Transverse colon (tissue), 4 donors: ENCODE measurements around the gene ROBO1. TPM values are rescaled to one million over a fixed set of nuclear protein-coding genes. Genes with fewer than 3 reads are reported as not detected.

Source experiments
- DNase-seq: peaks from one replicate; pipeline ENCODE4 v3.0.0-alpha.2; 2019
- H3K27ac ChIP-seq, 4 donors: fragments of 200-600 bp; sonication (generic); 2 replicates each; pipeline ENCODE4 v1.5.1; 2016 to 2018; ENCODE audit warnings: inconsistent platforms in 4 of 4
- H3K27me3 ChIP-seq: fragments of 200-600 bp; sonication (generic); 2 replicates; pipeline ENCODE4 v1.5.1; 2017; ENCODE audit warnings: inconsistent platforms
- H3K36me3 ChIP-seq, 4 donors: fragments of 200-600 bp; sonication (generic); 2 replicates each; pipeline ENCODE4 v1.5.1; 2017 to 2019; ENCODE audit warnings: inconsistent platforms in 4 of 4
- H3K4me1 ChIP-seq, 4 donors: fragments of 200-600 bp; sonication (generic); 2 replicates each; pipeline ENCODE4 v1.5.1; 2017 to 2020; ENCODE audit warnings: inconsistent platforms in 4 of 4
- H3K4me3 ChIP-seq, 4 donors: fragments of 200-600 bp; sonication (generic); 1 replicate in 1 of 4; 2 replicates in 3 of 4; pipeline versions ENCODE4 v1.5.1 to v1.6.1; 2017 to 2019; ENCODE audit warnings: inconsistent platforms in 4 of 4
- H3K9me3 ChIP-seq, 2 donors: fragments of 200-600 bp; sonication (generic); 2 replicates each; pipeline ENCODE4 v1.5.1; 2017 to 2019; ENCODE audit warnings: inconsistent platforms in 2 of 2
- CTCF ChIP-seq, 5 experiments: fragments of 200-600 bp in 3 of 5; fragments of 450-650 bp in 2 of 5; sonication (generic) in 3 of 5; IDR thresholded peaks; 1 replicate in 2 of 5; 2 replicates in 3 of 5; pipeline ENCODE4 v1.5.1; 2016 to 2017; ENCODE audit warnings: antibody characterized with exemption in 5 of 5, inconsistent platforms in 3 of 5, mild to moderate bottlenecking in 2 of 5, moderate library complexity in 1 of 5
- EP300 ChIP-seq: sonication (generic); formaldehyde crosslinking; IDR thresholded peaks from one replicate; pipeline ENCODE4 v1.6.1; 2017; ENCODE audit warnings: antibody characterized with exemption, low read depth
- POLR2A ChIP-seq: fragments of 450-650 bp; IDR thresholded peaks from one replicate; pipeline ENCODE4 v1.6.1; 2016; ENCODE audit warnings: antibody characterized with exemption, mild to moderate bottlenecking, moderate library complexity
- POLR2AphosphoS5 ChIP-seq, 3 donors: sonication (generic); formaldehyde crosslinking; IDR thresholded peaks; one replicate each; pipeline ENCODE4 v1.6.1; 2016; ENCODE audit warnings: antibody characterized with exemption in 3 of 3
- WGBS, 2 donors: methylation state at CpG; one replicate each; pipeline ENCODE4 v1.1.5; 2018; ENCODE audit warnings: low coverage in 1 of 2; 5-methylcytosine and 5-hydroxymethylcytosine counted together
- in situ Hi-C, 4 donors: fragments of 200-750 bp; cut with MboI; loops; one replicate each; pipeline versions ENCODE4 v1.15.0 to v1.15.1; 2017; ENCODE audit warnings: low sequenced_read_pairs in 3 of 4, low pct_ligation_motif_present in 1 of 4, low pct_unique_long_range_greater_than_20kb in 1 of 4
- intact Hi-C: fragments of 100-400 bp; cut with DNase I; formaldehyde crosslinking; loops from one replicate; pipeline ENCODE4 v1.15.1; 2023; ENCODE audit warnings: low total_unique reads
- total RNA-seq, 4 donors: library from RNA; depleted of rRNA; stranded (reverse); fragments of >200 nt; gene quantifications; one replicate each; pipeline ENCODE4 v1.1.0, GENCODE V29; 2016

Gene ROBO1
- total RNA-seq, 4 donors from 2014 or later: 7.6 to 68.7 (median 9.1) TPM

- no peak overlapping the region for H3K4me3 ChIP-seq
- H3K36me3 ChIP-seq: no peaks in the 10 kb centered on the region
- 50 to 73% methylated on average over 1 of the region's 1 CpG for WGBS, 2 donors
- no peaks in the 10 kb centered on the region for H3K4me1 ChIP-seq
- intact Hi-C loops: no loop called here
- in situ Hi-C loops: no loop called here
- H3K27ac ChIP-seq: no peak overlapping the region
- H3K27me3 ChIP-seq: no peaks in the 10 kb centered on the region
- DNase-seq: no peak
- H3K9me3 ChIP-seq: no peaks in the 10 kb centered on the region
- TF ChIP-seq EP300: no peak
- TF ChIP-seq CTCF (IDR thresholded peaks at IDR 0.05): no peak
- TF ChIP-seq POLR2A: no peak
- TF ChIP-seq POLR2AphosphoS5 (IDR thresholded peaks at IDR 0.05): no peak
Observed at GRCh38 chr3:78967061-78967460, 800.7 kb downstream of the ROBO1 start.

DNA sequence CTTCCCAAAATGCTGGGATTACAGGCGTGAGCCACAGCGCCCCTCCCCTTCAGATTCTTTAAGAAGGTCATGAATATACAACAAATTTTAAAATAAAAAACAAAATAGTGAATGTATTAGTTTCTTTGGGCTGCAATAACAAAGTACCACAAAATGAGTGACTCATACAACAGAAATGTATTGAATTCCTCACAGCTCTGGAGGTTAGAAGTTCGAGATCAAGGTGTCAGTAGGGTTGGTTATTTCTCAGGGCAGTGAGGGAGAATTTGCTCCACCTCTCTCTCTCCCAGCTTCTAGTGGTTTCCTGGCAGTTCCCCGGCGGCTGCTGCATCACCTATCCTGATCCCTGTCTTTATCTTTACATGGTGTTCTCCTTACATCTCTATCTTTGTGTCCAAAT is 804.0 kb downstream of the ROBO1 start:
- no peaks in the 10 kb centered on the region for H3K27me3 ChIP-seq
- H3K4me3 ChIP-seq: no peak overlapping the region
- in situ Hi-C loops: no loop called here
- intact Hi-C loops: no loop called here
- WGBS, 2 donors: 80 to 89% methylated on average over 3 to 5 of the region's 5 CpGs
- no peaks in the 10 kb centered on the region for H3K36me3 ChIP-seq
- no peaks in the 10 kb centered on the region for H3K4me1 ChIP-seq
- TF ChIP-seq CTCF (IDR thresholded peaks at IDR 0.05) (no peak), POLR2A (no peak), POLR2AphosphoS5 (IDR thresholded peaks at IDR 0.05) (no peak), EP300 (no peak)
- DNase-seq: no peak
- H3K9me3 ChIP-seq: no peaks in the 10 kb centered on the region
- no peak overlapping the region for H3K27ac ChIP-seq

- in situ Hi-C loops: no loop called here
- Histone ChIP-seq H3K27ac (no peak overlapping the region), H3K36me3 (no peaks in the 10 kb centered on the region), H3K4me1 (no peaks in the 10 kb centered on the region), H3K27me3 (no peaks in the 10 kb centered on the region), H3K4me3 (no peak overlapping the region), H3K9me3 (no peaks in the 10 kb centered on the region)
- no peak for DNase-seq
- 68 to 75% methylated on average over 5 of the region's 5 CpGs for WGBS, 2 donors
- intact Hi-C loops: no loop called here
- no peak for TF ChIP-seq EP300
- TF ChIP-seq CTCF (IDR thresholded peaks at IDR 0.05): no peak
- TF ChIP-seq POLR2A: no peak
- TF ChIP-seq POLR2AphosphoS5 (IDR thresholded peaks at IDR 0.05): no peak
Observed at GRCh38 chr3:78957456-78957855, 810.3 kb downstream of the ROBO1 start.

DNA sequence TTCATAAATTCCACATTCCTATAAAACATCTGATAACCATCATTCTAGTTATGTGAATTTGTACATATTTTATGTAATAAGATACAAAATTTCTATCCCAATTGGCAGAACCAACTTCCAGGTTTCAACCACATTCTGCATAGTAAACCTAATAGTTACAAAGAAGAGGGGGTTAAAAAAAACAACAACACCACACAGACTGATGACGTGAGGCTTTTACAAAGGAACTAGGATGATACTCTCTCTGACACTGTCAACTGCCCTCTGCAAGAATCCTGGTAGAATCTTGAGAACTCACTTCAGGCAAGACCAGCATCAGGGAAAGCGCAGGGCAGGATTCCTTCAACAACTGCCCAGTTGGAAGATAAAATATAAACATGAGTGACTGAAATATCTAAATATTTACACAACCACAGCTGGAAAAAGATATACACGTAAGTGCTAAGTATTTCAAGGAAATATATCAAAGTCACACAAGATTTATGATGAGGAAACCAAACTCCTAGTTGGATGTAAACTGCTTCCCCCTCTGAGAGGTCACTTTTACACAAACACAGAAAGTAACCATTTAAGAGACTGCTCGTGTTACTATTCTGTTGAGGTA is 816.4 kb downstream of the ROBO1 start:
- Histone ChIP-seq H3K27ac (no peak overlapping the region), H3K4me1 (peaks cover 0 to 3% (median 0%) of the 10 kb centered on the region in 4 donors), H3K9me3 (no peaks in the 10 kb centered on the region), H3K27me3 (no peaks in the 10 kb centered on the region), H3K4me3 (no peak overlapping the region), H3K36me3 (no peaks in the 10 kb centered on the region)
- TF ChIP-seq EP300 (no peak), POLR2AphosphoS5 (IDR thresholded peaks at IDR 0.05) (peak; percentile 31 to 63 (median 58))
- in situ Hi-C loops: no loop called here
- DNase-seq: no peak
- intact Hi-C loops: no loop called here
- 24% methylated on average over 3 to 4 of the region's 4 CpGs for WGBS, 2 donors

DNA sequence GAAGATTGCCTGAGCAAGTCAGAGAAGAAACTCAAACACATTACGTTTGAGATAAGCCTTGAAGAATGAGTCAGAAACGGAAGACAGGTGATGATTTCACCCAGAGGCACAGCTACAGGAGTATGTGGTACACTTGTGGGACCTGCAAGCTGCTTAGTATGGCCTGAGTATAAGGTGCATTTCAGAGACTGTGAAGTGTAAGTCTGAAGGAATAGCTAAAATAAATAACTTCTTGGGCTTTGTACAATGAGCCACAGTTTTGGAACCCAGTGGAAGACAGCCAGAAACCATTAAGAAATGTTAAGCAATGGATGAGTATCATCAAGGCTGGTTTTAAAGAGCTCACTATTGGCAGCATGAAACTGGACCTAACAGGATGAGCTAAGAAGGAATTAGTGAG is 826.2 kb downstream of the ROBO1 start:
- intact Hi-C loops (no loop called here), in situ Hi-C loops (no loop called here)
- no peak for TF ChIP-seq EP300
- TF ChIP-seq POLR2A: no peak
- TF ChIP-seq POLR2AphosphoS5 (IDR thresholded peaks at IDR 0.05): no peak
- TF ChIP-seq CTCF (IDR thresholded peaks at IDR 0.05): no peak
- no peak for DNase-seq
- no peaks in the 10 kb centered on the region for H3K27me3 ChIP-seq
- 14 to 62% methylated on average over 2 of the region's 2 CpGs for WGBS, 2 donors
- no peak overlapping the region for H3K27ac ChIP-seq
- peaks cover 0 to 4% (median 0%) of the 10 kb centered on the region in 4 donors for H3K4me1 ChIP-seq
- no peaks in the 10 kb centered on the region for H3K9me3 ChIP-seq
- H3K4me3 ChIP-seq: no peak overlapping the region
- H3K36me3 ChIP-seq: no peaks in the 10 kb centered on the region
